Keratinocyte (primary cell): ENCODE data around the gene MAP3K4.

Experiments used
- CTCF ChIP-seq, 3 experiments: IDR thresholded peaks in 1 of 3; conservative IDR thresholded peaks in 1 of 3; optimal IDR thresholded peaks in 1 of 3; 2 replicates in 2 of 3; 3 replicates in 1 of 3; pipeline versions ENCODE3 to v1.5.1; 2011; ENCODE audit warnings: low read length in 3 of 3, mild to moderate bottlenecking in 3 of 3, moderate library complexity in 2 of 3, control low read depth in 1 of 3, inconsistent platforms in 1 of 3; ENCODE audit not compliant: insufficient read depth in 2 of 3; ENCODE audit errors: extremely low read depth in 1 of 3
- EZH2 ChIP-seq: IDR thresholded peaks from one replicate; pipeline ENCODE4 v1.6.1; 2012; ENCODE audit warnings: inconsistent platforms, mild to moderate bottlenecking, low read length, moderate library complexity

DNA sequence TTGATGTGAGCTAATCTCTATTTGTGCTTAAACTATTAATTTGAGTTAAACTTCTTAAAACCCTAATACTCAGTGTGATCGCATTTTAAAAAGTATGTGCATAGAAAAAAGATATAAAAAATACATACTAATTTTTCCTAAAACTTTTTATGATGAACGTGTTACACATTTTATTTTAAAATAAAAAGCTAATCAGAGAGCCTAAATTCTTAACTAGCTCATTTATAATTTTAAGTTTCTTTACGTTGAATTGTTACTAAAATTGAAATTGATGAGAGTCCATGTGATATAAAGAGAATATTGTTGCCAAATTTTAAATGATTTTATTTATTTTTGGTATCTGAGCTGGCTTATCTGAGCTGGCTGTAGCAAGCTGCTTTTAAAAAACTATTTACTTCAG is 6.6 kb downstream of the MAP3K4 start:
- TF ChIP-seq CTCF (optimal IDR thresholded peaks at IDR 0.05 in 1 of 3, IDR thresholded peaks at IDR 0.05 in 1 of 3, conservative IDR thresholded peaks at IDR 0.05 in 1 of 3; ENCODE audit: extremely low read depth in 1 of 3, insufficient read depth in 2 of 3, low read length in 3 of 3) (no peak), EZH2 (no peak)
